ENCODE data around the gene MYBBP1A.

DNA sequence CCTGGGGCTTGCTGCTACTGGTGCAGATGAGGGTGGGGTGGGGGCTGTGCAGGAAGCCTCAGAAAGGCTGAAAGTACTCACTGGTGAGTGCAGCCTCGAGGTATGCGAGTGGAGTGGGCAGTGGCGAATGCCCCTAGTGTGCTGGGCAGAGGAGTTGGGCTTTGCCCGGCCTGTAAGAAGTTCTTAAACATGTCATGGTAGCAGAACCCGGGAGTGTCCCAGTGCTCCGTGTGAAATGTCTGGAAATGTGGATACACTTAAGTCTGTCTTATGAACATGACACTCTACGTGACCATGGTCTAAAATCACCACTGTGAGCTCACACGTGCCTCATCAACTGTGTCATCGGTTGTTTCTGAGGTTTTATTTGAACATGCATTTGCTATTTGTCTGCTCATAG is 30.9 kb upstream of the MYBBP1A start:
- TF ChIP-seq, protein P1, sequence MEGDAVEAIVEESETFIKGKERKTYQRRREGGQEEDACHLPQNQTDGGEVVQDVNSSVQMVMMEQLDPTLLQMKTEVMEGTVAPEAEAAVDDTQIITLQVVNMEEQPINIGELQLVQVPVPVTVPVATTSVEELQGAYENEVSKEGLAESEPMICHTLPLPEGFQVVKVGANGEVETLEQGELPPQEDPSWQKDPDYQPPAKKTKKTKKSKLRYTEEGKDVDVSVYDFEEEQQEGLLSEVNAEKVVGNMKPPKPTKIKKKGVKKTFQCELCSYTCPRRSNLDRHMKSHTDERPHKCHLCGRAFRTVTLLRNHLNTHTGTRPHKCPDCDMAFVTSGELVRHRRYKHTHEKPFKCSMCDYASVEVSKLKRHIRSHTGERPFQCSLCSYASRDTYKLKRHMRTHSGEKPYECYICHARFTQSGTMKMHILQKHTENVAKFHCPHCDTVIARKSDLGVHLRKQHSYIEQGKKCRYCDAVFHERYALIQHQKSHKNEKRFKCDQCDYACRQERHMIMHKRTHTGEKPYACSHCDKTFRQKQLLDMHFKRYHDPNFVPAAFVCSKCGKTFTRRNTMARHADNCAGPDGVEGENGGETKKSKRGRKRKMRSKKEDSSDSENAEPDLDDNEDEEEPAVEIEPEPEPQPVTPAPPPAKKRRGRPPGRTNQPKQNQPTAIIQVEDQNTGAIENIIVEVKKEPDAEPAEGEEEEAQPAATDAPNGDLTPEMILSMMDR (IDR thresholded peaks at IDR 0.05): no peak
- TF ChIP-seq POLR2AphosphoS5 (IDR thresholded peaks at IDR 0.05) (no peak), POLR2A (IDR thresholded peaks at IDR 0.05) (no peak), EP300 (IDR thresholded peaks at IDR 0.05) (no peak)
